Stimulated activated CD8-positive, alpha-beta memory T cell treated with anti-CD3 and anti-CD28 coated beads, Interleukin-15, amount 100 ng/mL, for 48 hours (primary cell): ENCODE results near the gene SELENOP.
"Not testable (repeated sequence)": the region's sequence is repeated elsewhere in the genome, so short reads cannot be mapped to it uniquely, and the experiment has no call there.

ENCODE experiments used
- DNase-seq, 2 donors: peaks; one replicate each; pipeline ENCODE4 v3.0.0-alpha.2; 2020; ENCODE audit warnings: low read depth in 2 of 2

The SELENOP gene, protein sequence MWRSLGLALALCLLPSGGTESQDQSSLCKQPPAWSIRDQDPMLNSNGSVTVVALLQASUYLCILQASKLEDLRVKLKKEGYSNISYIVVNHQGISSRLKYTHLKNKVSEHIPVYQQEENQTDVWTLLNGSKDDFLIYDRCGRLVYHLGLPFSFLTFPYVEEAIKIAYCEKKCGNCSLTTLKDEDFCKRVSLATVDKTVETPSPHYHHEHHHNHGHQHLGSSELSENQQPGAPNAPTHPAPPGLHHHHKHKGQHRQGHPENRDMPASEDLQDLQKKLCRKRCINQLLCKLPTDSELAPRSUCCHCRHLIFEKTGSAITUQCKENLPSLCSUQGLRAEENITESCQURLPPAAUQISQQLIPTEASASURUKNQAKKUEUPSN

DNA sequence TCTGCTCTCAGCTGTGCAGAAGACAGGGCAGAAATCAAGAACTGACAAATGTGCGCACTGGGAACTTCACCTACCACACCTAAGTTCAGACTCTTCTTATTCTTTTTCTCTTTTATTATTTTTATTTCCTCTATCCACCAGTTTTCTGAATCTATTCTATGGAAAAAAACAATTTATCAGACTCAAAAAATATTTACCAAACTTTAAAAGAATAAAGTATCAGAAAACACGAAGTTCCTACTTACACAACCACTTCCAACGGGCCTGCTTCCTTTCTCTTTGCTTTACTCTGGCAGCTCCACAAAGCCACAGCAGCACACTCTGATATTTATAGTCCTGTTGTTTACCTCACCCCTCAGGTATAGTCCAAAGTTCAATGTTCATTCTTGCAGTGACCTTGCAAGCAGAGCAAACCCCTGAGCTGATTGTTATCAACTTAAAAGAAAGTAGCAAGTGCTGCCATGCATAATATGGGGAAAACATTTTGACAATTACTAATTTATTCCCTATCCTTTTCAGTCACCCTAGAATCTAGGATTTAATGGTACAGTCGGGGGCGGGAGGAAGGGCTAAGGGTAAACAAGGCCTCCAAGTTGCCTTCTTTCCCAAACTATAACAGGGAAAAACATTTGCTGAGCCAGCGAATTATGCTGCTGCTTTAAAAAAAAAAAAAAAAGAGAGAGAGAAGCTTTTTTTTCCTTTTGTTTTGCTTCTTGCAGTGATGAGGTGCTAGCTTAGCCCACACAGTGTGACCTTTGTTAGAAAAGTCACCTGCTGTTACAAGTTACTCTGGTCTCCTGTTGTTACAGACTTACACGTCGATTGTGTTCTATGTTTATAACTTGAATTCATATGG lies at the start of gene SELENOP:
TSS of gene SELENOP (minus strand) at position 302 of the 856 bp plus-strand sequence. CDS start 3,539 bp downstream, outside the sequence.
- DNase-seq = no peak

- no peak for DNase-seq
These were observed 47.0 kb upstream of the SELENOP start for GRCh38 chr5:42858687-42859086.

GRCh38 chr5:42858031-42858643 lies 46.4 kb upstream of the SELENOP start:
- no peak for DNase-seq

DNA sequence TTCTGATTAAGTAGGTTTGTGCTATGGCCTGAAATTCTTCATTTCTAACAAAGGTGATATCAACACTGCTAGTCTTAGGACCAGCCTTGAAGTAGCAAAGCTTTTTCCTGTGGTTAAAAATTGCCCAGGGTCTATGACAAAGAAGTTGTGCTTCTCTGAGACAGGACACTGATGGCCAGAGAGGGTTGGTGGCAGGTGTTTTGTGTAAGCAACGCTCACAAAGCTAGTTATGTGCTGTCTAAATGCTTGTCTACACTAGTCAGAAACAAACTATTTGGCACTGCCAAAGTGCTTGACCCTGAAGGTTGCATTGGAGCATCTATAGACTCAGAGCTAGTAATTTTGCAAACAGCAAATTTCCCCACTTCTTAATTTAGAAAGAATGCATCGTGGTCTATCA lies 44.1 kb upstream of the SELENOP start:
- no peak for DNase-seq

DNA sequence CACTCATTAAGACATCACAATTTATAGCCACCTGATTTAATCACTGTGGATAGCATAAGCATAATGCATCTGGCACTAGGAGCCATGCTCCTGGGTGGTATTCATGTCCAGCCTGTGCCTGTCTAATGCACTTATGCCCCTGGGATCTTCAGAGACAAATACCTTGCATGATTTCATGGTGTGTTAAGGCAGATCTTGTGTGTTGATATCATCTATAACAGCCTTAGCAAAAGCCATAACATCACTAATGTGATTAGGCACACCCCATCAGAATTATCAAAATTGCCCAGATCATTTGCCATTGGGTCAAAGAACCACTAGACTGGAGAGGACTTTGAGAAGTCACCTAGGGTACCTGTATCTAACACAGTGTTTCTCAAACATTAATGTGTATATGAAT lies 43.7 kb upstream of the SELENOP start:
- no peak for DNase-seq

GRCh38 chr5:42854795-42855194 lies 43.1 kb upstream of the SELENOP start:
- no peak for DNase-seq

DNA sequence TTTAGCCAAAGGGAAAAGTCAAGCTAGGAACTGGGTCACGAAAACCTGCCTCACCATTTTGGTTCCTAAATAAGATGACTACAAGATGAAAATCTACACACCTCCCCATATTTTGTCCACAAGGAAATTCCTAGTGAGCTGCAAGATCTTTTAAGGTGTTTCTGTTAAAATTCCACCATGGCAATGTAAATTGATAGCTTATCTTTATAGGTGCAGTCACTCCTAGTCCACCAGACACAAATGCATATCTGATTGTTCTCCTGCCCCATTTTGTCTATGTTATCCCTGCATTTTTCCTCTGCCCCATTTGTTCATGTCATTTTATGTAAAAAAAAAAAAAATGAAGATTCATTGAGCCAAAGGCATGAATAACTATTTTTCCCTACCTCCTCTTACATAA lies 41.1 kb upstream of the SELENOP start:
- no peak for DNase-seq

GRCh38 chr5:42851481-42851880 lies 39.8 kb upstream of the SELENOP start:
- no peak for DNase-seq

GRCh38 chr5:42848545-42848944 lies 36.9 kb upstream of the SELENOP start:
- DNase-seq = no peak

- not testable (repeated sequence) for DNase-seq
These were observed 32.7 kb upstream of the SELENOP start for GRCh38 chr5:42844408-42844807.

GRCh38 chr5:42843675-42844292 lies 32.1 kb upstream of the SELENOP start:
- no peak for DNase-seq

DNA sequence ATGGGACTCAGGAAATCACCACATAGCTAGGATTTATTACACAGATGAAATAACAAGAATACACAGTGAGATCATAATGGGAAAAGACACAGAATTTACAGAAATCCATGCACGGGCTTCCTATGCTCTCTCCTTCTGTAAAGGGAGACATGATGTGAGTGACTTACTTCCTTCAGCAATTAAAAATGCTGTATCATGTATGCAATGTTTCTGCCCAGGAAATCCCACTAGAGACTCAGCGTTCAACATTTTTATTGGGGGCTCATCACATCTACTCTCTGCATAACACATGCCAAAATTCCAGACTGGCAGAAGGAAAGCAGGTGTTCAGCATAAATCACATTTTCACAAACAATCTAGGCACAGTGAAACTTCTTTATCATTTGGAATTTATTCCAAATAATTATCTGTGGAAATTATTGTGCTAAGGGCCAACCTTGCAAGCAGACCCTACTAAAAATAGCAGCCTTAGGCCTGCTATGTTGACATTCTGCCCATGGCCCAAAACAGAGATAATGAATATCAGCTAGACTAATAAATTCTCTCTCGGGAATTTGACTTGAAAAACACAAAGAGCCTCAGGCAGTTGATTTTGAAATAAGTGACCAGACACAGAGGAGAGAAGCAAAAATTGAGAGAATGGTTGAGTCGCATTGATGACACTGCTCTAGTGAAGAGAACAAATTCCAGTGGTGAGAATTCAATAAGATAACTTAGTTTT lies 31.4 kb upstream of the SELENOP start:
- no peak for DNase-seq

GRCh38 chr5:42840842-42841567 lies 29.3 kb upstream of the SELENOP start:
- no peak for DNase-seq

DNA sequence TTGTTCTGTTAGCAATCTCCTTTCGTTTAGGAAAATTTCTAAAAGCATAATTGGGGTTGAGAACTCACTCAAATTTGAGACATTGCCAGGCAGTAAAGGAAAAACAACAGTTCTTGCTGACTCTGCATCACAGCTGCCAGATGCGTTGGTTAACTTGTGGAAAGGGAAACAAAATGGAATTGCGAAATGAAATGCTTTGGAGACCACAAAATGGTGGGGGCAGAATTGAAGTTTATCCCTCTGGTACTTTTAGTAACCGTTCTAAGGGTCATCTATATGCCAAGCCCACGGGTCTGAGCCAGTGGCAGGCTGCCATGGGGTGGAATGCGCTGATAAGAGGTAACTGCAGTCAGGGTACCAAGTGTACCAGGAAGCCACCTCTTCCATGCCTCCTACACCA lies 28.6 kb upstream of the SELENOP start:
- no peak for DNase-seq

GRCh38 chr5:42839196-42839595 lies 27.5 kb upstream of the SELENOP start:
- DNase-seq = no peak

DNA sequence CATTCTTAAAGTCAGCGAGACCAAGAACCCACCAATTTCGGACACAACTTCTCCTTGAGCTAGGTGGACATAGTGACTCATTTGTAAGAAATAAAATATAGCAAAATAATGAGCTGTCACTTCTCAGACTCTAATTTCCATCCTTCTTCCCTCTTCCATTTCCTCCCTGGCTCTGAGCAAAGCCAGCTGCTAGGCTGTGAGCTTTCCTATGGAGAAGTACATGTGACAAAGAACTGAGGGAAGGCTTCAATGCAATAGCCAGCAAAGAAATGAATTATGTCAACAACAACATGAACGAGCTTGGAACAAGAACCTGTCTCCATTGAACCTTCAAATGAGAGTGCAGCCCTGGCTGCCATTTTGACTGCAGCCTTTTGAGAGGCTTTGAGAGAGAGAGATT lies 25.9 kb upstream of the SELENOP start:
- DNase-seq = no peak

DNA sequence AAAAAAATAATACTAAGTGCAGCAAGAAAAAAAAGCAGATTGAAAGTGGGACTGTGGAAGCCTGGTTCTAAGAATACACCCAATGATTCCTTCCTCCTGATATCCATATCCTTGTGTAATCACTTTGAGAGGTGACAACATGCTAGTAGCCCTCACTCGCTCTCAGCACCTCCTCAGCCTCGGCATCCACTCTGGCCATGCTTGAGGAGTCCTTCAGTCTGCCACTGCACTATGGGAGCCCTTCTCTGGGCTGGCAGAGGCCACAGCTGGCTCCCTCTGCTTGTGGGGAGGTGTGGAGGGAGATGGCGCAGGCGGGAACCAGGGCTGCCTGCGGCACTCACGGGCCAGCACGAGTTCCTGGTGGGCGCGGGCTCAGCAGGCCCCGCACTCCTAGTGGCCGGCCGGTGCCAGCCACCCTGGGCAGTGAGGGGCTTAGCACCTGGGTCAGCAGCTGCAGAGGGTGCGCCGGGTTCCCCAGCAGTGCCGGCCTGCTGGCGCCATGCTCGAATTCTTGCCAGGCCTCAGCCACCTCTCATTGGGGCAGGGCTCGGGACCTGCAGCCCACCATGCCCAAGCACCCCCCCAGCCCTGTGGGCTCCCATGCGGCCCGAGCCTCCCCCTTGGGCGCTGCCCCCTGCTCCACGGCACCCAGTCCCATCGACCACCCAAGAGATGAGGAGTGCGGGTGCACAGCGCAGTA lies 24.5 kb upstream of the SELENOP start:
- DNase-seq = no peak

- DNase-seq = no peak
These were observed 20.4 kb upstream of the SELENOP start for GRCh38 chr5:42832060-42832459.

DNA sequence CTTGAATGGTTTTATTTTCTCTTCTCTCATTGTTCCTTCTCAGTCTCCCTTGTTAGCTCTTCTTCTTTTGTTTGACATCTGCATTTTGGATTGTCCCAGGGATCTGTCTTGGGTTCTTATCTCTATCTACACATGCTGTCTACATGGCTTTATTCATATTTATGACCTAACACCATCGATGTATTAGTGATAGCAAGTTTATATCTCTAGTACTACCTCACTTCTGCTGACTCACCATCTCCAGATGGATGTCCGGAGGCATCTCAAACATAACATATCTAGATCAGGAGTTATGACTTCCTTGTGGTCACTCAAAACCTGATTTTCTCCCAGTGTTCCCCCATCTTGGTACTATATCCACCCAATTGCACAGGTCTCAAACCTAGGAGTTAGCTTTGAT lies 19.2 kb upstream of the SELENOP start:
- DNase-seq = no peak

DNA sequence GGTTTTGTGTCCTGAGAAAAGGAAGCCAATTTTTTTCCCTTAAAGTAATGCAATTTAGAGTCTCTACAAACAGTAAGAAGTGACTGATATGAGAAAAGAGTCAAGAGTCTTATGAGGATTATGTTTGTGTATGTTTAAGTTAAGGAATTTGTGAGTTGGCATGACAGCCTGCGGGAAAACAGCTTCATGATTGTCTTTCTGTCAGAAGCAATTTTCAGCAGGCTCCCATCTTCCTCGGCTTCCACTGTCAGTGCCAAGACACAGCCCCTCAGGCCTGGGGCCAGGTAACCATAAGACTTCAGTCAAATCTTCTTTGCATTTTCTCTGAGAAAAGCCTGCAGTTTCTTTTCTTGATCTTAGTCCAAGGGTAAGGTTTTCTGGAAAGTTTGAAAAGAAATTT lies 17.0 kb upstream of the SELENOP start:
- DNase-seq = no peak
